H9 (cell line): ENCODE data around the gene PODXL2. TPM values are rescaled to one million over a fixed set of nuclear protein-coding genes. Genes with fewer than 3 reads are reported as not detected.

Source experiments
- DNase-seq: peaks from one replicate; pipeline ENCODE4 v3.0.0-alpha.2; 2017
- H2AFZ ChIP-seq: one replicate; pipeline ENCODE4 v1.6.1; 2013; ENCODE audit warnings: mild to moderate bottlenecking, low read length, control low read depth, moderate library complexity
- H2AK5ac ChIP-seq: 2 replicates; pipeline ENCODE4 v1.6.1; 2013; ENCODE audit warnings: low read length, control low read depth, mixed read lengths; ENCODE audit not compliant: insufficient read length
- H2BK120ac ChIP-seq: one replicate; pipeline ENCODE4 v1.6.1; 2013; ENCODE audit warnings: low read depth, mild to moderate bottlenecking, low read length, control low read depth, inconsistent platforms; ENCODE audit not compliant: poor library complexity, severe bottlenecking
- H2BK12ac ChIP-seq: 2 replicates; pipeline ENCODE4 v1.6.1; 2013; ENCODE audit warnings: low read length, control low read depth, mixed read lengths, low read depth; ENCODE audit not compliant: insufficient read length
- H2BK15ac ChIP-seq: 2 replicates; pipeline ENCODE4 v1.6.1; 2013; ENCODE audit warnings: low read depth, low read length, control low read depth
- H2BK20ac ChIP-seq: one replicate; pipeline ENCODE4 v1.6.1; 2013; ENCODE audit warnings: low read depth, mild to moderate bottlenecking, low read length, control low read depth, inconsistent platforms; ENCODE audit not compliant: poor library complexity, severe bottlenecking
- H2BK5ac ChIP-seq: 2 replicates; pipeline ENCODE4 v1.6.1; 2013; ENCODE audit warnings: low read length, control low read depth, mixed read lengths; ENCODE audit not compliant: insufficient read length
- H3K14ac ChIP-seq: 2 replicates; pipeline ENCODE4 v1.6.1; 2013; ENCODE audit warnings: low read length, control low read depth; ENCODE audit not compliant: insufficient read depth
- H3K18ac ChIP-seq: 2 replicates; pipeline ENCODE4 v1.6.1; 2013; ENCODE audit warnings: low read depth, mild to moderate bottlenecking, mixed read lengths, low read length, control low read depth; ENCODE audit not compliant: insufficient read length
- H3K23ac ChIP-seq: 2 replicates; pipeline ENCODE4 v1.6.1; 2013; ENCODE audit warnings: low read length, control low read depth, mixed read lengths, low read depth; ENCODE audit not compliant: insufficient read length
- H3K23me2 ChIP-seq: 2 replicates; pipeline ENCODE4 v1.6.1; 2013; ENCODE audit warnings: low read depth, mild to moderate bottlenecking, mixed read lengths, low read length, control low read depth; ENCODE audit not compliant: insufficient read length, poor library complexity, severe bottlenecking
- H3K27ac ChIP-seq: 2 replicates; pipeline ENCODE4 v1.5.1; 2013; ENCODE audit warnings: low read length, control low read depth, mixed read lengths, low read depth; ENCODE audit not compliant: insufficient read length
- H3K27me3 ChIP-seq: 2 replicates; pipeline ENCODE4 v1.6.1; 2013; ENCODE audit warnings: low read length, control low read depth, inconsistent platforms; ENCODE audit not compliant: insufficient read depth
- H3K4ac ChIP-seq: 2 replicates; pipeline ENCODE4 v1.6.1; 2013; ENCODE audit warnings: low read depth, mild to moderate bottlenecking, control low read depth, inconsistent platforms, low read length, moderate library complexity
- H3K4me1 ChIP-seq: 2 replicates; pipeline ENCODE4 v1.6.1; 2013; ENCODE audit warnings: low read length, control low read depth, inconsistent platforms; ENCODE audit not compliant: insufficient read depth
- H3K4me2 ChIP-seq: 2 replicates; pipeline ENCODE4 v1.6.1; 2013; ENCODE audit warnings: low read length, control low read depth, mixed read lengths; ENCODE audit not compliant: insufficient read length, insufficient read depth
- H3K56ac ChIP-seq: 2 replicates; pipeline ENCODE4 v1.6.1; 2013; ENCODE audit warnings: low read depth, mild to moderate bottlenecking, mixed read lengths, low read length, control low read depth; ENCODE audit not compliant: insufficient read length
- H3K79me1 ChIP-seq: 2 replicates; pipeline ENCODE4 v1.6.1; 2013; ENCODE audit warnings: low read depth, mild to moderate bottlenecking, moderate library complexity, low read length, control low read depth, inconsistent platforms; ENCODE audit not compliant: insufficient read depth, poor library complexity, severe bottlenecking
- H3K79me2 ChIP-seq: 2 replicates; pipeline ENCODE4 v1.6.1; 2013; ENCODE audit warnings: low read length, control low read depth, inconsistent platforms; ENCODE audit not compliant: insufficient read depth
- H3K9ac ChIP-seq: 2 replicates; pipeline ENCODE4 v1.6.1; 2013; ENCODE audit warnings: low read length, control low read depth, mixed read lengths; ENCODE audit not compliant: insufficient read length; ENCODE audit errors: extremely low read depth
- H3K9me3 ChIP-seq: one replicate; pipeline ENCODE4 v1.6.1; 2013; ENCODE audit warnings: low read depth, low read length, inconsistent platforms; ENCODE audit not compliant: control insufficient read depth
- H3T11ph ChIP-seq: one replicate; pipeline ENCODE4 v1.6.1; 2013; ENCODE audit warnings: mild to moderate bottlenecking, low read length, control low read depth, inconsistent platforms
- H4K20me1 ChIP-seq: one replicate; pipeline ENCODE4 v1.6.1; 2013; ENCODE audit not compliant: control insufficient read depth, insufficient read length, insufficient read depth
- H4K5ac ChIP-seq: 2 replicates; pipeline ENCODE4 v1.6.1; 2013; ENCODE audit warnings: low read depth, mild to moderate bottlenecking, mixed read lengths, low read length, control low read depth; ENCODE audit not compliant: insufficient read length
- H4K8ac ChIP-seq: replicated peaks from 2 replicates; pipeline ENCODE4 v1.6.1; 2013; ENCODE audit warnings: low read length, control low read depth, mixed read lengths, low read depth; ENCODE audit not compliant: insufficient read length
- H4K91ac ChIP-seq: 2 replicates; pipeline ENCODE4 v1.6.1; 2013; ENCODE audit warnings: low read depth, mild to moderate bottlenecking, moderate library complexity, mixed read lengths, low read length, control low read depth; ENCODE audit not compliant: insufficient read length
- H3K27ac Mint-ChIP-seq, 3 experiments: 2 replicates in 2 of 3; 3 replicates in 1 of 3; pipeline ENCODE4 v1.8.0; 2020 to 2021; ENCODE audit warnings: mixed read lengths in 3 of 3, mild to moderate bottlenecking in 1 of 3, moderate library complexity in 1 of 3
- H3K27me3 Mint-ChIP-seq: 2 replicates; pipeline ENCODE4 v1.8.0; 2021; ENCODE audit warnings: low read depth, mild to moderate bottlenecking, moderate library complexity, mixed read lengths
- H3K36me3 Mint-ChIP-seq, 3 experiments: 2 replicates in 2 of 3; 3 replicates in 1 of 3; pipeline ENCODE4 v1.8.0; 2020 to 2021; ENCODE audit warnings: low read depth in 3 of 3, mixed read lengths in 3 of 3; ENCODE audit not compliant: insufficient read depth in 1 of 3
- H3K4me1 Mint-ChIP-seq, 2 experiments: 2 replicates each; pipeline ENCODE4 v1.8.0; 2020; ENCODE audit warnings: mixed read lengths in 2 of 2
- H3K4me3 Mint-ChIP-seq, 2 experiments: 2 replicates in 1 of 2; 3 replicates in 1 of 2; pipeline ENCODE4 v1.8.0; 2020 to 2021; ENCODE audit warnings: mild to moderate bottlenecking in 2 of 2, mixed read lengths in 2 of 2, moderate library complexity in 1 of 2
- H3K9me3 Mint-ChIP-seq, 2 experiments: 2 replicates in 1 of 2; 3 replicates in 1 of 2; pipeline ENCODE4 v1.8.0; 2020; ENCODE audit warnings: mild to moderate bottlenecking in 2 of 2, mixed read lengths in 2 of 2, moderate library complexity in 1 of 2
- WGBS: extraction: QIAGEN DNeasy Blood & Tissue Kit; methylation state at CpG from one replicate; pipeline ENCODE4 v1.1.7; 2013; ENCODE audit warnings: missing lambda C conversion rate, low lambda C conversion rate, mixed read lengths; ENCODE audit not compliant: insufficient read length; ENCODE audit errors: extremely low coverage; 5-methylcytosine and 5-hydroxymethylcytosine counted together
- total RNA-seq: library from RNA; stranded (reverse); gene quantifications from 2 replicates; pipeline ENCODE4 v1.2.1, GENCODE V29; 2021
- TF ChIP-seq, protein P1 (sequence below): fragments of 200-600 bp; sonication (generic); conservative IDR thresholded peaks from 3 replicates; pipeline ENCODE4 v1.8.0; 2021; ENCODE audit warnings: antibody characterized with exemption, mild to moderate bottlenecking

Gene PODXL2
- total RNA-seq, 1 experiment from 2014 or later, result 24.6 TPM

DNA sequence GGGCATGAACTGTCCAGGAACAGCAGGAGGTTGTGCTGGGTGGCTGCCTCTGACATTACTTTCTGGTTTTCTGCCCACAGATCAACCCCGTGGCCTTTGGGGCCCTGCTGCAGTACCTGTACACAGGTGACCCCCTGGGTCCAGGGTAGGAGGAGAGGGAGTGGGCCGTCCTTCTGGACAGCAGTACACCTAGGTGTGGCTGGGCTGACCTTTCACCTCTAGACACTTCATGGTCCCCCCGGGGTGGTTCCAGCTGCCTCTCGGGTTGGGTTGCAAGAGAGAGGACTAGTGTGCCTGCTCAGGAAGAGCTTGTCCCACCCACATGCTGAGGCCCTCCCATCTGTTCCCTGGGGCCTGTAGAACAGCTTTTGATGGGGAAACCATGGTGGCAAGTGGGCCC lies 47.5 kb downstream of the PODXL2 start:
- Histone ChIP-seq H3K79me1 (no peaks in the 10 kb centered on the region), H2BK12ac (no peak overlapping the region), H3T11ph (no peak overlapping the region), H2BK15ac (no peak overlapping the region), H2BK5ac (no peak overlapping the region), H2BK120ac (no peak overlapping the region), H4K8ac (no peak overlapping the region), H3K27me3 (no peaks in the 10 kb centered on the region), H4K91ac (no peak overlapping the region), H3K27ac (no peak overlapping the region), H3K4ac (no peak overlapping the region), H3K4me2 (no peak overlapping the region), H2AFZ (no peak overlapping the region), H3K18ac (no peak overlapping the region), H3K79me2 (no peaks in the 10 kb centered on the region), H4K20me1 (no peaks in the 10 kb centered on the region), H3K9me3 (no peaks in the 10 kb centered on the region), H4K5ac (no peak overlapping the region), H3K23me2 (peaks cover 10% of the 10 kb centered on the region), H2AK5ac (no peak overlapping the region), H3K56ac (no peak overlapping the region), H3K23ac (no peak overlapping the region), H3K14ac (no peak overlapping the region), H3K4me1 (no peaks in the 10 kb centered on the region), H3K9ac (no peak overlapping the region), H2BK20ac (no peak overlapping the region)
- Mint-ChIP-seq H3K36me3 (no peaks in the 10 kb centered on the region; a peak in 1 of 7 replicates), H3K27ac (peak overlapping the region in 1 of 3 experiments; percentile 16; a peak in 2 of 7 replicates), H3K27me3 (peaks cover 7% of the 10 kb centered on the region), H3K4me1 (peaks cover 10 to 12% of the 10 kb centered on the region in 2 experiments), H3K9me3 (no peaks in the 10 kb centered on the region), H3K4me3 (no peak overlapping the region)
- WGBS, result no CpG with 5 or more reads among the region's 4 CpGs
- DNase-seq, result peak; percentile 15
- TF ChIP-seq, protein P1, sequence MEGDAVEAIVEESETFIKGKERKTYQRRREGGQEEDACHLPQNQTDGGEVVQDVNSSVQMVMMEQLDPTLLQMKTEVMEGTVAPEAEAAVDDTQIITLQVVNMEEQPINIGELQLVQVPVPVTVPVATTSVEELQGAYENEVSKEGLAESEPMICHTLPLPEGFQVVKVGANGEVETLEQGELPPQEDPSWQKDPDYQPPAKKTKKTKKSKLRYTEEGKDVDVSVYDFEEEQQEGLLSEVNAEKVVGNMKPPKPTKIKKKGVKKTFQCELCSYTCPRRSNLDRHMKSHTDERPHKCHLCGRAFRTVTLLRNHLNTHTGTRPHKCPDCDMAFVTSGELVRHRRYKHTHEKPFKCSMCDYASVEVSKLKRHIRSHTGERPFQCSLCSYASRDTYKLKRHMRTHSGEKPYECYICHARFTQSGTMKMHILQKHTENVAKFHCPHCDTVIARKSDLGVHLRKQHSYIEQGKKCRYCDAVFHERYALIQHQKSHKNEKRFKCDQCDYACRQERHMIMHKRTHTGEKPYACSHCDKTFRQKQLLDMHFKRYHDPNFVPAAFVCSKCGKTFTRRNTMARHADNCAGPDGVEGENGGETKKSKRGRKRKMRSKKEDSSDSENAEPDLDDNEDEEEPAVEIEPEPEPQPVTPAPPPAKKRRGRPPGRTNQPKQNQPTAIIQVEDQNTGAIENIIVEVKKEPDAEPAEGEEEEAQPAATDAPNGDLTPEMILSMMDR, result no peak
